Measurements from ENCODE around the gene ENPP1.

DNA sequence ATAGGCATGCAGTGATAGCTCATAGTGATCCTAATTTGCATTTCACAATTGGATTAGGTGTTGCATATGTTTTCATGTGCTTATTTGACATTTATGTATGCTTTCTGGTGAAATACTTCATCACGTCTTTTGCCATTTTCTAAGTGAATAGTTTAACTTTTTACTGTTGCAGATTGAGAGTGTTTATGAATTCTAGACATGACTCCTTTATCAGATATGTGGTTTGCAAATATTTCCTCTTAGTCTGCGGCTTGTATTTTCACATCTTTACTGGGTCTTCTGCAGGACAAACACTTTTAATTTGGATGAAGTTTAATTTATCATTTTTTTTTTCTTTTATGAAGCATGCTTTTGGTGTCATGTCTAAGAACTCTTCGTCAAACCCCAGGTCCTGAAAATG is 104.1 kb downstream of the ENPP1 start:
- TF ChIP-seq, protein P1, sequence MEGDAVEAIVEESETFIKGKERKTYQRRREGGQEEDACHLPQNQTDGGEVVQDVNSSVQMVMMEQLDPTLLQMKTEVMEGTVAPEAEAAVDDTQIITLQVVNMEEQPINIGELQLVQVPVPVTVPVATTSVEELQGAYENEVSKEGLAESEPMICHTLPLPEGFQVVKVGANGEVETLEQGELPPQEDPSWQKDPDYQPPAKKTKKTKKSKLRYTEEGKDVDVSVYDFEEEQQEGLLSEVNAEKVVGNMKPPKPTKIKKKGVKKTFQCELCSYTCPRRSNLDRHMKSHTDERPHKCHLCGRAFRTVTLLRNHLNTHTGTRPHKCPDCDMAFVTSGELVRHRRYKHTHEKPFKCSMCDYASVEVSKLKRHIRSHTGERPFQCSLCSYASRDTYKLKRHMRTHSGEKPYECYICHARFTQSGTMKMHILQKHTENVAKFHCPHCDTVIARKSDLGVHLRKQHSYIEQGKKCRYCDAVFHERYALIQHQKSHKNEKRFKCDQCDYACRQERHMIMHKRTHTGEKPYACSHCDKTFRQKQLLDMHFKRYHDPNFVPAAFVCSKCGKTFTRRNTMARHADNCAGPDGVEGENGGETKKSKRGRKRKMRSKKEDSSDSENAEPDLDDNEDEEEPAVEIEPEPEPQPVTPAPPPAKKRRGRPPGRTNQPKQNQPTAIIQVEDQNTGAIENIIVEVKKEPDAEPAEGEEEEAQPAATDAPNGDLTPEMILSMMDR (IDR thresholded peaks at IDR 0.05): no peak
- TF ChIP-seq EZH2 (IDR thresholded peaks at IDR 0.05; ENCODE audit: borderline replicate concordance, insufficient read depth, low read depth, low read length, poor library complexity, severe bottlenecking): no peak
